GM18526 (cell line): ENCODE measurements around the gene NXN.

ENCODE experiments used
- POLR2A ChIP-seq: IDR thresholded peaks from 3 replicates; pipeline ENCODE4 v1.6.1; 2011; ENCODE audit not compliant: insufficient read length; ENCODE audit errors: extremely low read depth

Gene NXN

DNA sequence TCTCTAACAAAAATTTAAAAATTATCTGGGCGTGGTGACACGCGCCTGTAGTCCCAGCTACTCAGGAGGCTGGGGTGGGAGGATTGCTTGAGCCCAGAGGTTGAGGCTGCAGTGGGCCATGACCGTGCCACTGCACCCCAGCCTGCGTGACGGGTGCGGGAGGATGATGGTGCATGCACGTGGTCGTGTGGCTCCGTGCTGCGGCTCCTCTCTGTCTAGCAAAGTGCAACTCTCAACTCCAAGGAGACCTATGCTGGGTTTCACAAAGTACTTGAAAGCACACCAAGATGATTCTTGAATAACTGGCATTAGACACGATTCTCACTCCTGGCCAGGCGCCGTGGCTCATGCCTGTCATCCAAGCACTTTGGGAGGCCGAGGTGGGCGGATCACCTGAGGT, 25.8 kb downstream of the NXN start:
- TF ChIP-seq POLR2A = no peak

- TF ChIP-seq POLR2A = no peak
Observed at GRCh38 chr17:951325-952132, 28.0 kb downstream of the NXN start.

DNA sequence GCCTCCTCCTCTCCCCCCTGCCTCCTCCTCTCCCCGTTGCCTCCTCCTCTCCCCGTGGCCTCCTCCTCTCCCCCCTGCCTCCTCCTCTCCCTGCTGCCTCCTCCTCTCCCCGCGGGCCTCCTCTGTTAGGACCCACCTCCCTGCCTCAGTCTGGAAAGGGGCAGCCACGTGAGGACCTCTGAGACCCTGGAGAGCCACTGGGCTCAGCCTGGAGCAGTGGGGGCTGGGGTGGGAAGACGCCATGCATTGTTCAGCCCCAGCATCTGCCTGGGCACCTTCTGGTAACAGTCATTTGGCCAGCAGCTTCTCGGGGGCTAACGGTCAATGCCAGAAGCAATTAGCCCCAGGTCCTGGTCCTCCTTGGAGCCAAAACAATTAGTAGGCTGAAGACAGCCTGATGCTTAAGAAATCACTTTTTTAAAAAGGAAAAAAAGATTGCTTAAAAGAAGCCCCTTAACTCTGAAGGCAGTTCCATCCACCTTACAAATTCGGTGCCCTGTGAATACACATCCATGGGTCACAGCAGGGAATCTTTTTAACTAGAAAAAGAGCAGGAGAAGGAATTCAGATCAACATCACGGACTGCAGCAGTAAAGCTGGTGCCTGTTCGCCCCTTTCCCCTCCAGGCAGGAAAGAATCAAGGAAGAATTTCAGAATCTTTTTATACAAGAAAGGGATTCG, 29.8 kb downstream of the NXN start:
- no peak for TF ChIP-seq POLR2A

DNA sequence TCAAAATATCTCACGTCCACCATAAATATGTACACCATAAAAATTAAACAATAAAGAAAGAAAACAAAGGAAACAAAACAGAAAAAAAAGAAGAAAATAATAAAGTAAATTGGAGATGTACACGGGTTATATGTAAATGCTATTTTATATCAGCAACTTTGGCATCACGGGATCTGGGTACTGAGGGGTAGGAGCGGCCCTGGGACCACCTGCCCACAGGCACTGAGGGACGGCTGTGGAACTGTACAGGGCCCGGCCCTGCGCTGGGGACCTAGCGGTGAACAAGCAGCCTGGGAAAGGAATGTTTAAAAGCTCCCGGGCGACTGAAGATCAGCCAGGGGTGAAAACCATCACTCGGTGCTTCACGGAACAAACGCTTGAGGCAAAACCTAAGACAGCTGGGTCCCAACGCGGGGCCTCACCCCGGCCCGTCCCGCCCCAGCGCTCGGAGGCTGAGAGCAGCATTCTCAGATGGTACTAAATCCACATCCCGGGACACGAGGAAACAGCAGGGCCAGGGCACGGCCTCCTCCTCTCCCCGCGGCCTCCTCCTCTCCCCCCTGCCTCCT, 31.2 kb downstream of the NXN start:
- TF ChIP-seq POLR2A = no peak

- TF ChIP-seq POLR2A = no peak
Observed at GRCh38 chr17:946510-947236, 32.9 kb downstream of the NXN start.

DNA sequence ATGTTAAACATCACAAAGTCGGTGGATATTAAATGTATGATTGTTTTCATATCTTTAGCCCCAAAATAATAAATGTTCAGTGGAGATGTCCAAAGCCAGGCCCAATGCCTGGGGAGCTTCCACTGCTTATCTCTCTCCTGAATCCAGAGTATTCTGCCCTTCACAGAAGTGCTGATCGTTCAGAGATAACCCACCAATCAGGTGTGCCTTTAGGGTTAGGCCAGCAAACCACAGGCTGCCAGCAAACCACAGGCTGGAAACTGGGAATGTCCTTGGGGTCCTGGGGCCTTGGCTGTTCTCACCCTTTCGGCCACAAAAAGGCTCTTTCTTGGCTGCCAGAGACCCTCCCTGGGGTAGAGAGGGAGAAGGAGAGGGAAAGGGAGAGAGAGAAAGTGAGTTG, 33.9 kb downstream of the NXN start:
- TF ChIP-seq POLR2A = no peak

- no peak for TF ChIP-seq POLR2A
Observed at GRCh38 chr17:944266-944826, 35.2 kb downstream of the NXN start.

DNA sequence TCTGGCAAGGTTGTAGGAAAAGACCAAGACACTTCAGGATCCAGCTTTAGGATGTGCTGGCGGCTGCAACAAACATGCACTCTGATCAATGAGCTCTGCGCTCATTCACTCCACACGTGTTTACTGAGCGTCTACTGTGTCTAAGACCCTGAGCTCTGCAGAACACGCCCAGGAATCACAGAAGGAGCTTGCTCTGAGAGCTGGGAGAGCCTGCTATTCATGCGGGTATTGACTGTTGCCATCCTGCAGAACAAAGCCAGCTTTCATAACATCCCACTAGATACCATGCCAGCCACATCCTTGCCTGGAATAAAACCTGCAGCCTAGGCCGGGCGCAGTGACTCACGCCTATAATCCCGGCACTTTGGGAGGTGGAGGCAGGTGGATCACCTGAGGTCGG, 44.1 kb downstream of the NXN start:
- no peak for TF ChIP-seq POLR2A

GRCh38 chr17:933312-934073, 46.1 kb downstream of the NXN start:
- TF ChIP-seq POLR2A = no peak

DNA sequence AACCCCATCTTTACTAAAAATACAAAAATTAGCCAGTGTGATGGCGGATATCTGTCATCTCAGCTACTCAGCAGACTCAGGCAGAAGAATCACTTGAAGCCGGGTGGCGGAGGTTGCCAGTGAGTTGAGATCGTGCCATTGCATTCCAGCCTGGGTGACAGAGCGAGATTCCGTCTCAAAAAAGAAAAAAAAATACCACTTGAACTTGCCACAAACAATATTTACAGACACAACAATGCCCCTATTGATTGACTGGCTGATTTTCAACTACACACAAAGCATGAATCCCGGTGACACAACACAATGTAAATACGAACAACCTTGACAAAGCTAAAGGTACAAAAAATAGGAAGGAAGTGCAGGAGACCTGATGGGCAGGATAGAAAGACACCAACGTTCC, 49.3 kb downstream of the NXN start:
- no peak for TF ChIP-seq POLR2A

DNA sequence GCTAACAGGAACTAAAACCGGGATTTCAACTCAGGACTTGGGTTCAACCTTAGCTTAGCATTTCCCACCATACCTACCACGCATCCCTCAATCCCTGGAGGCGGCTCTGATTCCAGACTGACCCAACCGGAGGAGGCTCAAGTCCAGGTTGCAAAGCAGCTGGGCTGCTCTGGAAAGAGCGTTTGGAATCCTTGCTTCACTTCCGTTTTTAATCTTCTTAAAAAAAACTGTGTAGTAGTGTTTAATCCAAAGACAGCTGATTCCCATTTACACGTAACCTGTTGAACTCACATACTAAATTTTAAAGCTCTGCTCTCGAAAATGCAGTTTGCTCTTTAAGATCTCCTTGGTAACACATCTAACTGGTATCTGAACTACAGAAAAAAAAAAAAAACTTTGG, 50.0 kb downstream of the NXN start:
- no peak for TF ChIP-seq POLR2A

DNA sequence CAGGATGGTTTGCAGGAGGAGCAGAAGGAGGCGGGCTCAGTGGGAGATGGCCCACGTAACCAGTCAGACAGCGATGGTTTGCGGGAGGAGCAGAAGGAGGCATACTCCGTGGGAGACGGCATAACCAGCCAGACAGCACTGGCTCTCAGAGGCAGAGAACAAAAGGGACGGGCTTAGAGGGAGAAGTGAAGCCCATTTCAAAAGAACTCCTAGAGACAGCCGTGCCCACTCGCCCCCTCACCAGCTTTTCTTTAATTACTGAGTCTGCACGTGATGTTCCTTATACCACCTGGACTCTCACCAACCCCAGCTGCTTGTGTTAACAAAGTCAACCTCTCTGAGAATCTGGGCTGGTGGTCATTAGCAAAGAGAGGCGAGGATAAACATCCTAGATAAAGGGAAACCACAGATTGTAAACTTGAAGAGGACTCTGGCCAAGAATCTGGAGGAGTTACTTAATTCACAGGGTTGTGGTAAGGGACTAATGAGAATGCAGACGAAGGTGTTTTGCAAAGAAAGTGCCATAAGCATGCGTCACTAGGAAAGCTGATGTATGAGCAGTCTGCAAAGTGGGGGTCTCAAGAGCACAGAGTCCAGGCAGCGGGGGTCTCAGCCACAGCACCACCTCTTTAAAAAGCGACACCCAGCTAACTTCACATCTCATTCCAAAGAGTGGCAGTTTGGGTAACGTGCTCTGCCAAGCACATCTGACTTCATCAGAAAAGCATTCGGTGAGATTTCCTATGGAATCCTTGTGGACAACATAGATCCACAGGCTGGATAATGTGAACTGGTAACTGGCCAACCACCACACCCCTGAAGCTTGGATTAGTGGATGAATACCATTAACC, 51.7 kb downstream of the NXN start:
- TF ChIP-seq POLR2A = no peak

DNA sequence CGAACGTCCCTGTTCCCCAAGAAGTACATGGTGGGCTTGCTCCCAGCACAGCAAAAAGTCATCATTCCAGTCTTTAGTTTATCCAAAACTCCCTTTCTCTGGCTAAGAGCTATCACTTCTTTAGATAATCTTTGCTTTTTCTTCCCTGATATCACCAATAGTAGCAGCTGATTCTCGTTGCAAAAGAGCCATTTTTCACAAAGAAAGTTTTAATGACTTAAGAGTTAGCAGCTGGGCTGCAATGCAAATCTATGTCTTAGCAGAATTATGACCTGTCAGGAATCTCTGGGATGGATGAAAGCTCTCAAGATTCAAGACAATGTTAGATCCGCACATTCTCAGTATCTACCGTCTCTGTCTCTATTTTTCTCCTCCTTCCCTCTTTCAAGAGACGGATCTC, 53.8 kb downstream of the NXN start:
- no peak for TF ChIP-seq POLR2A
